HG03460 (cell line): Measurements from ENCODE around the gene NLN.
"Not testable (repeated sequence)": the region's sequence is repeated elsewhere in the genome, so short reads cannot be mapped to it uniquely, and the experiment has no call there.

Source experiments
- ATAC-seq: cut with Tn5 transposase; IDR thresholded peaks from one replicate; pipeline ENCODE4 v1.9.1; 2021; ENCODE audit not compliant: unreplicated experiment

The NLN gene

DNA sequence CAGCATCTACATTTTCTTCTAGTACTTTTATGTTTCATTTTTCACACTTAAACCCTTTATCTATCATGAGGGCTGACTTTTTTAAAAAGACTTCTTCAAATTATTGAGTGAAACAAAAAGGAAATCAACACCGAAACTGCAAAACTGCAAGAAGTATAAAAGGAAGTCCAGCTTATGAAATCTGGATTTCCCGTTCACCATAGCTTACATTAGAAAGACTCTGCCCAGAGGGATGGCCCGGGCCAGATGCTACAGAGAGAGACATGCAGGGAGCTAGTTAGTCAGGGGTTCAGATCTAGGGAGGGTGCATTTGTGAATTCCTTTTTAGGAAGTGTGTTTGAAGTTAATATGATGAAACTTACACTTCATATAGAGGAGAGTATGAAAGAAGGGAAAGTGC lies 10.0 kb downstream of the NLN start:
- ATAC-seq: not testable (repeated sequence)

DNA sequence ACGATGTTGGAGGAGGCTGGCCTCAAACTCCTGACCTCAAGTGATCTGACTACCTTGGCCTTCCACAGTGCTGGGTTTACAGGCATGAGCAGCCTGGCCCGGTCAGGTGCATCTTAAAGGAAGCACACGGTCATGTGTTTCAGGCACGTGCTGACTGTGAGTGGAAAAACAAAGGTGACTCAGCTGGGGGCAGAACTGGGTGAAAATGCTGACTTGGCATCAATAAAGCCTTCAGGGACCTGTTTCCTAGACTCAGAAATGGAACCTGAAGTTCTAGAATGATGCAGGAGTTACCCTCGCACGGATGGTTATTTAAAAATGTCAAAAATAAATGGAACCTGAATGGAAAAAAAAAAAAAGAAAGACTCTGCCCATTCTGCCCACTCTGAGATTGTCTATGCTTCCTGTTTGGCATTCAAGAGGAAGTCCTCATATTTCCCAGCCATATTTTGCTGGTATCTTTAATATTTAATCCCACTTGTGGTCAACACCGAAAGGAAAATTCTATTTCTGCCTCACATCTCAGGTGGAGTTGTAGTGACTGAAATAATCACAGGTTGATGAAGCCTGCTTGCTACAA lies 12.3 kb downstream of the NLN start:
- not testable (repeated sequence) for ATAC-seq

DNA sequence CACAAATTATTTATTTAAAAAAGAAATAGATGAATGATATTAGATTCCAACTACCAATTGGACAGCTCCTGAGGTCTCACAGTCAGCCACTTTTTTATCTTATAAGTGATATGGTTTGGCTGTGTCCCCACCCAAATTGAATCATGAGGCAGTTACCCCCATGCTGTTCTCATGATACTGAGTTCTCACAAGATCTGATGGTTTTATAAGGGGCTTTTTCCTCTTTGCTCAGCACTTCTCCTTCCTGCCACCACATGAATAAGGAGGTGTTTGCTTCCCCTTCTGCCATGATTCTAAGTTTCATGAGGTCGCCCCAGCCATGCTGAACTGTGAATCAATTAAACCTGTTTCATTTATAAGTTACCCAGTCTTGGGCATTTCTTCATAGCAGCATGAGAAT lies 12.9 kb downstream of the NLN start:
- ATAC-seq: no peak

DNA sequence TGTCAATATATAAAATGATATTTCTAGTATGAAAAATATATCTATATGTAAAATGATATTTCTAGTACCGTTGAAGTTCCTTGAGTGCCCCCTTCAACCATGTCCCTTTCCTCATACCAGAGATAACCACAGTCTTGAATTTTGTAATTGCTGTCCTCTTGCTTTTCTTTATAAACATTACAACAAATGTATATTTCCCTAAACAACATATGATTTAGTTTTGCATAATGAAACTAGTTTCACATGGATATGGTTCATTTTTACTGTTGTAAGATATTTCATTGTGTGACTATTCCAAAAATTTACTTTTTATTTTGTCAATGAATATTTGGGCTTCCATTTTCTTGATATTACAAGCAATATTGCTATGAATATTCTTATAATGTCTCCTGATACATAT lies 14.0 kb downstream of the NLN start:
- ATAC-seq: no peak

DNA sequence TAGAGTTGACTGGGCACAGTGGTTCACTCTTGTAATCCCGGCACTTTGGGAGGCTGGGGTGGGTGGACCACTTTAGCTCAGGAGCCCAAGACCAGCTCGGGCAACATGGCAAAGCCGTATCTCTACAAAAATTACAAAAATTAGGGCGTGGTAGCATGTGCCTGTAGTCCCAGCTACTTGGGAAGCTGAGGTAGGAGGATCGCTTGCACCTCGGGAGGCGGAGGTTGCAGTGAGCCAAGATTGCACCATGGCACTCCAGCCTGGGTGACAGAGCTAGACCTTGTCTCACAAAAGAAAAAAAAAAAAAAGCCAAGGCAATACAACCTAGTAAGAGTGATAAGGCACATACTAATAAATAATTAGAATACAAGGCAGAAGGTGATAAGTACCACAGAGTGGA lies 15.8 kb downstream of the NLN start:
- ATAC-seq: no peak

DNA sequence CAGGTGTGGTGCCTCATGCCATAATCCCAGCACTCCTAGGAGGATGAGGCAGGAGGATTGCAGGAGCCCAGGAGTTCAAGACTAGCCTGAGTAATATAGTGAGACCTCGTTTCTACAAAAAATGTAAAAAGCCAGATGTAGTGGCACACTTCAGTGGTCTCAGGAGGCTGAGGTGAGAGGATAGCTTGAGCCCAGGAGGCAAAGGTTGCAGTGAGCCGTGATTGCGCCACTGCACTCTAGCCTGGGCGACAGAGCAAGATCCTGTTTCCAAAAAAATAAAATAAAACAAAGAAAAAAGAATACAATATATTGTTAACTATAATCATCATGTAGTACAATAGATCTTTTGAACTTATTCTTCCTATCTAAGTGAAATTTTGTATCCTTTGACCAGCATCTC lies 16.3 kb downstream of the NLN start:
- ATAC-seq: no peak

DNA sequence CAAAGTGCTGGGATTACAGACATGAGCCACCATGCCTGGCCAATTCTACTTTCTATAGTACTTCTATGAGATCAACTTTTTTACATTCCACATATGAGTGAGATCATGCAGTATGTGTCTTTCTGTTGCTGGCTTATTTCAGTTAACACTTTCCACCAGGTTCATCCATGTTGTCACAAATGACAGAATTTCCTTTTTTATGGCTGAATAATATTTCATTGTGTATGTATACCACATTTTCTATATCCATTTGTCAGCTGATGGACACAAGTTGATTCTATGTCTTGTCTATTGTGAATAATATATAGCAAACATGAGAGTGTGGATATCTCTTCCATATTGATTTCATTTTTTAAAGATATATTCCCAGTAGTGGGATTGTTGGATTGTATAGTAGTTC lies 17.2 kb downstream of the NLN start:
- ATAC-seq: no peak

DNA sequence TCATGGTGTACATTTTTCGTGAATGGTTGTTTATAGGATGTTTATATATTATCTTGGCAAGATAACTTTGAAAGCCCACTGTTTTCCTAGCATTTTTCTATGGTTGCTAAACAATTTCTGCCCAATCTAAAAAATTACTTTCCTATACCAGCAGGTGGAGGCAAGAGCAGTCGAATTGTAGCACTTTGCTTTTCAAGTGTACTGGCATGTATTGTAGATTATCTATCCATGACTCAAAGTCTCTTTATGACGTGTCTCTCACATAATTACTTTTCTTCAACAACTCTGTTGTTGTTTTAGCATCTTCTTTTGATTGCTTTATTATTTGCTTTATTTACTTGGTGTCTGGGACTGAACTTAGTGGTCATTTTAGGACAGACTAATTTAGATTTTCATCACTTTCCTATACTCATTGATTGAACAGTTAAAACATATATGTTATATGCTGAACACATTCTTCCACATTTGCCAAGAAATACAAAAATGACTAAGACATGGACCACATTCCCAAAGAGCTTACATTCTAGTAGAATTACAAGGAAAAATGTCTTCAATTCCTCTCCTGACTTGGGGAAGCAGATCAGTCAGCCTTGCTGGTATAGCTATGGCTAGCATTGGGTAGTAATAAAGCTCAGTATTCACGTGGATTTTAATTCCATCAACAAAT lies 20.7 kb downstream of the NLN start:
- ATAC-seq: no peak

DNA sequence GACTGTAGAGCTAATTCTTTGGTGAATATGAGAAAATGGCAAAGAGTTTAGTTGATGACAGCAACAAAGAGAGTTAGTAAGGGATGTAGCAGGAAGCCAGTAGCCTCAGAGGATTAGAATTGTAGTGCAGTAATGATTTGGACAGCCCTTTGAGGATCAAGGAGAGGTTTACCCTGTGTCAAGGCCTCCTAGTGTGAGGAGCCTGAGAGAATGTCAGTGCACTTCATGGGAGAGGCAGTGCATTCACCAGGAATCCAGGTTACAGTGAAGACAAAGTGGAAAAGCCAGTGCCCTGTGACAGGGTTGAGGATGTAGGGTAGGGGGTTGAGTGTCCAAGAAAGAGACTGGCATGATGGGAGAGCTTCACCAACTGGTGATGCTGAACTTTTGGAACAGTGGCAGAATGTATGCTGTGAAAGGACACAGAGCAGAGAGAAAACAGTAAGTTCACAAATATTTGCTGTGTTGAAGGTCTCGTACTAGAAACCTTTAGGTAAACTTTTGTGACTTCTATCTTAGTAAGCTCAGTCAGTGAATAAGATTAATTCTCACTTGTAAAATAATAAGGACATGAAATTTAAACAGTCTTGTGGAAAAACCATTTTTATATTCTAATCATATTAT lies 27.3 kb downstream of the NLN start:
- ATAC-seq: no peak

DNA sequence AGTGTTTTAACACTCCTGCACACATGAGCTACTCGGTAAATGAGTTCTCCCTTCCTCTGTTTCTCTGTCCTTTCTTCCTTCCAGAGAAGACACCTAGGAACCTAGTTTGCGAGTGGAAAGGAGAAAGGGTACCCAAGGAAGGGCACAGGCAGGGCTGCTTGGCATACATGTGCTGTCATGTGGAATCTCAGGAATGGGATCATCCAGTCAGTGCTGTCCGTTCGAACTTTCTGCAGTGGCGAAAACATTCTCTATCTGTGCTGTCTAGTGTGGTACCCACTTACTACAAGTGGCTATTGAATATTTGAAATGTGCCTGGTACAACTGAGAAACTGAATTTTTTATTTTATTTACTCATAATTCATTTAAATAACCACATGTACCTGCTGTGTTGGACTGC lies 28.0 kb downstream of the NLN start:
- no peak for ATAC-seq

DNA sequence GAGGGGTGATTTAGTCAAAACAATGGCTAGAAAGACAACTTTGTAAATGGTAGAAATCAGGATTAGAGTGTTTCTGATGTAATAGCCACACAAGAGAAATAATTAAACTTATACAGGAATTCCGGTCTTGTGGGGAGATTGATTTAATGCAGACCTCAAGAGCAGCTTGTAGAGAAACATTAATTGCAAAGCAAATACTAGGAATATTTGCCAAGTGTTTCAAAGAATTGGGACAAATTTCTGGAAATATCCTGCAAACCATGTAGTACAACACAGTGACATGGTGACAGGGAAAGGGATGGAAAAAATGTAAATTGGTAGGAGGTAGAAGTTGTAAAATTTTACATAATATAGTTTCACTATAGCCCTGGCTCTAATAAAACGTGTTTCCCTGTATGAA lies 28.9 kb downstream of the NLN start:
- ATAC-seq: no peak

DNA sequence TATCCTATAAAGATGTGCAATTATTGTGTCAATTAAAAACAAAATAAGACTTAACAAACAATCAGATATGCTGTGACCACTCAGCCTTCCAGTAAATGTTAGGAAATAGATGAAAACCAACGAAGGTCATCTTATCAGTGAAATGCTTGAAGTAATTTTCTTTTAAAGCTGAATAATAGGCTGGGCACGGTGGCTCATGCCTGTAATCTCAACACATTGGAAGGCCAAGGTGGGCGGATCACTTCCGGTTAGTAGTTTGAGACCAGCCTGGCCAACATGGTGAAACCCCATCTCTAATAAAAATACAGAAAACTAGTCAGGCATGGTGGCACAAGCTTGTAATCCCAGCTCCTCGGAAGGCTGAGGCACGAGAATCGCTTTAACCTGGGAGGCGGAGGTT lies 31.2 kb downstream of the NLN start:
- ATAC-seq: no peak

DNA sequence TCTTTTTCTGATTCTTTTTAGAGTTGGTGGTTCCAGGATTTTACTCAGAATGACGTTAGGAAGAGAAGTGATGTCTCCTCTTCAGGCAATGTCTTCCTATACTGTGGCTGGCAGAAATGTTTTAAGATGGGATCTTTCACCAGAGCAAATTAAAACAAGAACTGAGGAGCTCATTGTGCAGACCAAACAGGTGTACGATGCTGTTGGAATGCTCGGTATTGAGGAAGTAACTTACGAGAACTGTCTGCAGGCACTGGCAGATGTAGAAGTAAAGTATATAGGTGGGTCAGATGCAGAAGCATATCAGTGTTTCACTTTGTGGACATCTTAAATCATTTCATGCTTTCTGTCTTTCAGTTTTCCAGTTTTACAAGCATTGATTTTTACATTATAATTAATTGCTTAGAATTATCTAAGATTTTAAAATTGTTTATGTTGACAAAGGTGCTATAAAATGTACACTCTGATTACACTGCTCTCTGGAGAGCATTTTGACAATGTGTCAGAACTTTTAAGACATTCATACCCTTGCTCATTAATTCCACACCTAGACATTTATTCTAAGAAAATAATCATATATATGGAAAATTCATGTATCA lies 36.6 kb downstream of the NLN start:
- ATAC-seq: no peak

DNA sequence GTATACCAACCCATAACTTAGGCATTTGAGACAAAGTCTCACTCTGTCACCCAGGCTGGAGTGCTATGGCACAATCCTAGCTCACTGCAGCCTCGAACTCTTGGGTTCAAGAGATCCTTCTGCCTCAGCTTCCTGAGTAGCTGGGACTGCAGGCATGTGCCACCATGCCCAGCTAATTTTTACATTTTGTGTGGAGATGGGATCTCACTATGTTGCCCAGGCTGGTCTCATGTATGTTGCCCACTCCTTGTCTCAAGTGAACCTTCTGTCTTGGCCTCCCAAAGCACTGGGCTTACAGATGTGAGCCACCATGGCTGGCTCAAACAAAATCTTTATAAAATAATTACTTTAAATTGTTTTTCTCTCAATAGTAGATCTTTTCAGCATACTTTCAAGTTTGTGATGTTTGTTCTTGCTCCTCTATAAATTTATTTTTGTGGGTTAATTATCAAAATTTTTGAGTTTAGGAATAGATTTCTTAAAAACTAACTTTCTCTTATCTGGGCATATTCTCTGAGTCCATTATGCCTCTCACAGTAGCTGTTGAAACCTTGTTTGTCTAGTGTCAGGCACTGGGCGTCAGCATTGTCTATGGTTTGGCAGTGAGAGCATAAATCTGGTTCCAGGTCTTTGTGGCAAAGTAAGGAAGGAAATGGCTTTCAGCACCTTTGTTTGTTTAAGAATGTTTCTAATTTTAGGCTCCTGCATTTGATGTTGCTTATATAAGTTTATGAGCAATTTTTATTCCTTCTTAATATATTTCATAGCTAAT lies 38.7 kb downstream of the NLN start:
- no peak for ATAC-seq

DNA sequence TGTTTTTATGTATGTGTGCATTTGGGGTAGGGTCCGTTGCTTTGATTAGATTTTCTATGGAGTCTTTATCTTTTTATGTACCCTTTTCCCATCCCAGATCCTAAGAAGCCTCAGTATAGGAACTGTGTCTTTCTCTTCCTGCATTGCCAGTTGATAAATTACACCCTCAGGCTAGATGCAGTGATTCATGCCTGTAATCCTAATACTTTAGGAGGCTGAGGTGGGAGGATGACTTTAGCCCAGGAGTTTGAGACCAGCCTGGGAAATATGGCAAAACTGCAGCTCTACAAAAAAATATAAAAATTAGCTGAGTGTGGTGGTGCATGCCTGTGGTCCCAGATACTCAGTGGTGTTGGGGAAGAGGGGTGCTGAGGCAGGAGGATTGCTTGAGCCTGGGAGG lies 40.2 kb downstream of the NLN start:
- ATAC-seq: no peak

DNA sequence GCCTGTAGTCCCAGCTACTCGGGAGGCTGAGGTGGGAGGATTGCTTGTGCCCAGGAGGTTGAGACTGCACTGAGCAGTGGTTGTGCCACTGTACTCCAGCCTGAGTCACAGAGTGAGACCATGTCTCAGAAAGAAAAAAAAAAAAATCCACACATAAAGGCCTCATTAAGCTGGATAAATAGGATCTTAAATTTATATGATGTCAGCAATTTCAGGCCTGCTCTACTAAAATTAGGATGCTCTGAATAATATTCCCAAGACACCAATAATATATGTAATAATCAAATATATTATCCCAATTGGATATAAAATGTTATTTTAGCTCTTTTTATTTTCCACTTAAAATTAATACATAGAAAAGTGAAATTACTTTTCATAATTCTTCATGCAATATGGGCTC lies 43.6 kb downstream of the NLN start:
- ATAC-seq: no peak

DNA sequence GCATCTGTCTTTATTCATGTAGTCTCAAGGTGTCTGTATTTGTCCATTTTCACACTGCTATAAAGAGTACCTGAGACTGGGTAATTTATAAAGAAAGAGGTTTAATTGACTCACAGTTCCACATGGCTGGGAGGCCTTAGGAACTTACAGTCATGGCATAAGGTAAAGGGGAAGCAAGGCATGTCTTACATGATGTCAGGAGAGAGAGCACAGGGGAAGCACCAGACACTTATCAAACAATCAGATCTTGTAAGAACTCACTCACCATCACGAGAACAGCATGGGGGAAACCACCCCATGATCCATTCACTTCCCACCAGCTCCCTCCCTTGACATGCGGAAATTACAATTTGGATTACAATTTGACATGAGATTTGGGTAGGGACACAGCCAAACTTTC lies 44.2 kb downstream of the NLN start:
- no peak for ATAC-seq

DNA sequence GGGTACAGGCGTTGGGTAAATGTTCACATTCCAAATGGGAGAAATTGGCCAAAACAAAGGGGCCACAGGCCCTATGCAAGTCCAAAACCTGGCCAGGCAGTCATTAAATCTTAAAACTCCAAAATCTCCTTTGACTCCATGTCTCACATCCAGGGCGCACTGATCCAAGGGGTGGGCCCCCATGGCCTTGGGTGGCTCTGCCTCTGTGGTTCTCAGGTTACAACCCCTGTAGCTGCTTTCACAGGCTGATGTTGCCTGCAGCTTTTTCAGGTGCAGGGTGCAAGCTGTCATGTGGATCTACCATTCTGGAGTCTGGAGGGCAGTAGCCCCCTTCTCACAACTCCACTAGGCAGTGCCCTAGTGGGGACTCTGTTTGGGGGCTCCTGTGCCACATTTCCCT lies 44.8 kb downstream of the NLN start:
- ATAC-seq: no peak

DNA sequence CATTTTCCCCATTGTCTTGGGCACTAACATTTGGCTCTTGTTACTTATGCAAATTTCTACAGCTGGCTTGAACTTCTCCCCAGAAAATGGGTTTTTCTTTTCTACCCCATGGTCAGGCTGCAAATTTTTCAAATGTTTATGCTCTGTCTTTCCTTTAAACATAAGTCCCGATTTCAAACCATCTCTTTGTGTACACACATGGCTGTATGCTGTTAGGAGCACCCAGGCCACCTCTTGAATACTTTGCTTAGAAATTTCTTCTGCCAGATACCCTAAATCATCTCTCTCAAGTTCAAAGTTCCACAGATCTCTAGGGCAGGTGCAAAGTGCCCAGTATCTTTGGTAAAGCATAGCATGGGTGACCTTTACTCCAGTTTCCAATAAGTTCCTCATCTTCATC lies 45.6 kb downstream of the NLN start:
- ATAC-seq: no peak

DNA sequence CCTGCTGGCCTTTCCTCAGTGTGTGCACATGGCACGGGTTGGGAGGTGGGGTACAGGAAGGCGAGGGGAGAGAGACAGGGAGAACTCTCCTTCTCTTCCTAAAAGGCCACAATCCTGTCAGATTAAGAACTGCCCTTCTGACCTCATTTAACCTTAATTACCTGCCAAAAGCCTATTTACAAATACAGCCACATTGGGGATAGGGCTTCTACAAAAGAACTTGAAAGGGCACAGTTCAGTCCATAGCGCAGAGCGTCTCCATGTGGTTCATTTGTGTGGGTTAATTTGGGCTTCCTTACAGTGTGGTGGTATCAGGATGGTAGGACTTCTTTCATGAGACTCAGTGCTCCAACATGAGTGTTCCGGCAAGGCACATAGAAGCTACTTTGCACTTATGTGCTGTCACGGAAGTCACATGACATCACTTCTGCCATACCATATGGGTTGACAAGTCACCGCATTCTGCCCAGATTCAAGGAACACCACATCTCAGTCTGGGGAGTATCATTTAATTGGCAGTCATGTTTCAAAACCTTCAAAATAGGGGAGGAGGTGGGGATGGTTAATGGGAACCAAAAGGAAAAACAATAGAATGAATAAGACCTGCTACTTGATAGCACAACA lies 46.8 kb downstream of the NLN start:
- ATAC-seq: no peak

DNA sequence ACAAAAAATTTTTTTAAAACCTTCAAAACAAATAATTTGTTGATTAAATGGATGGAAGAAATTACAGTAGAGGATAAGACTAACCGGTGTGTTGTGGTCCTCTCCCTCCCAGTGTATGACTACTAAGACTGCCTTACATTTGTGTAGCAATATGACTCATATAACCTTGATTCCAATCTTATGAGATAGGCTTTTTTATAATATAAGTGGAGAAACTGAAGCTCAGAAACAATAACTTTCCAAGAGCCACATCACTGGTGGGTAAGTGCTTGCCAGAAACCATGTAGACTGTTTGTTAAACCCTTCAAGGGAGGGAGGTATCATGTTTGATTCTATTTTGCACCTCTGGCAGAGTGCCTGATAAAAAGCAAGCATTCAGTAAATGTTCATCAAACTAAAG lies 47.5 kb downstream of the NLN start:
- no peak for ATAC-seq
